ENCODE data around the gene PJVK. TPM values are rescaled to one million over a fixed set of nuclear protein-coding genes. Genes with fewer than 3 reads are reported as not detected.
A peak's percentile ranks its signal among the peaks of the same experiment; 100 is the strongest.

PJVK gene
- total and polyA plus RNA-seq, 9 of the 15 experiments (the other 6 are each of a cell fraction or from before 2014, with no cell fraction given): 0.11 to 1.5 (median 0.73) TPM

GRCh38 chr2:178450524-178450773 is 729 bp upstream of the PJVK start (continued):
- TF ChIP-seq ZBTB40 (IDR thresholded peaks at IDR 0.05) (no peak; the same call in 1 of the 2 replicates), ZBTB40 (CRISPR knock-in tag; IDR thresholded peaks at IDR 0.05) (no peak), LARP7 (IDR thresholded peaks at IDR 0.05) (no peak), ZNF77 (CRISPR knock-in tag; IDR thresholded peaks at IDR 0.05) (no peak), ZBTB26 (CRISPR knock-in tag; IDR thresholded peaks at IDR 0.05) (no peak), SMAD4 (CRISPR knock-in tag; conservative IDR thresholded peaks at IDR 0.05) (no peak), MAX (CRISPR knock-in tag; IDR thresholded peaks at IDR 0.05) (peak; percentile 37; the same call in 1 of the 2 replicates), SNAPC5 (CRISPR knock-in tag; IDR thresholded peaks at IDR 0.05) (no peak), PATZ1 (CRISPR knock-in tag; IDR thresholded peaks at IDR 0.05; ENCODE audit: borderline replicate concordance) (no peak), ADNP (tag; IDR thresholded peaks at IDR 0.05) (no peak), THRB (CRISPR knock-in tag; conservative IDR thresholded peaks at IDR 0.05) (no peak), POLR3A (IDR thresholded peaks at IDR 0.05; ENCODE audit: borderline replicate concordance, extremely low read depth, insufficient read depth, insufficient read length) (no peak), CREB1 (IDR thresholded peaks at IDR 0.05) (peak; percentile 94), CREB1 (CRISPR knock-in tag; IDR thresholded peaks at IDR 0.05) (no peak; the same call in 1 of the 2 replicates)

All from K562 (cell line).